HUDEP-2 (cell line): ENCODE measurements around the gene SLC25A41.
"Not testable (repeated sequence)": the region's sequence is repeated elsewhere in the genome, so short reads cannot be mapped to it uniquely, and the experiment has no call there.

Experiments
- DNase-seq, 76 experiments: peaks; one replicate each; lab custom pipeline; 2025; ENCODE audit not compliant: unreplicated experiment in 76 of 76; lab: John Stamatoyannopoulos, UW

SLC25A41 gene

DNA sequence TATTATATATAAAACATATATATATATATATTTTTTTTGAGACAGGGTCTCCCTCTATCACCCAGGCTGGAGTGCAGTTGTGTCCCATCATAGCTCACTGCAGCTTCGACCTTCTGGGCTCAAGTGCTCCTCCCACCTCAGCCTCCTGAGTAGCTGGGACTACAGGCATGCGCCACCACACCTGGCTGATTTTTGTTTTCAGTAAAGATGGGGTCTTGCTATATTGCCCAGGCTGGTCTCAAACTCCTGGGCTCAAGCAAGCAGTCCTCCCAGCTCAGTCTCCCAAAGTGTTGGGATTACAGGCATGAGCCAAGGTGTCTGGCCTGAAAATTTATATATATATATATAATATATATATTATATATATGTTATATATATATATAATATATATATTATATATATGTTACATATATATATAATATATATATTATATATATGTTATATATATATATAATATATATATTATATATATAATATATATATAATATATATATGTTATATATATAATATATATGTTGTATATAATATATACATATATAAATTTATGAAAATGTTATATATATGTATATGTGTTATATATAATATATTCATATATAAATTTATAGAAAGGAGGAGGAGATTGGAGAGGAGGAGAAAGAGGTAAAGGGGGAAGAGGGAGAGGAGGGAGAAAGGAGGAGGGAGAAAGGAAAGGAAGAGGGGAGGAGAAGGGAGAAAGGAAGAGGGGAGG, 4.7 kb downstream of the SLC25A41 start:
- DNase-seq, result not testable (repeated sequence)

DNA sequence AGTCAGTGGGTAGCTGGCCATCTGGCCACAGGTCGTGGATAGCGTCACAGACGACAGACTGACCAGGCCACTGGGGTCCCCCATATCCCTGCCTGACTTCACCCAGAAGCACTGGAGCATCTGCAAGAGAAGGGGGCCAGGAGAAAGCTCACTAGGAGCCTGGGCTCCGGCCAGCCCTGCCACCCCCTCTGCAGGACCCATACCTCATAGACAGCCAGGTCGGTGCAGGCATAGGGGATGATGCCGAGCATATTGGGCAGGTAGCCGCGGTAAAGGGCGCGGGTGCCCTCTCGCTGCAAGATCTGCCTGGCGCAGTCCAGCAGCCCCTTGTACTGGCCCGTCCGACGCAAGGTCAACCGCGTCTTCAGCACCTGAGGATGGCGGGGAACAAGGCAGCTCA, 6.4 kb downstream of the SLC25A41 start:
- DNase-seq, result no peak

DNA sequence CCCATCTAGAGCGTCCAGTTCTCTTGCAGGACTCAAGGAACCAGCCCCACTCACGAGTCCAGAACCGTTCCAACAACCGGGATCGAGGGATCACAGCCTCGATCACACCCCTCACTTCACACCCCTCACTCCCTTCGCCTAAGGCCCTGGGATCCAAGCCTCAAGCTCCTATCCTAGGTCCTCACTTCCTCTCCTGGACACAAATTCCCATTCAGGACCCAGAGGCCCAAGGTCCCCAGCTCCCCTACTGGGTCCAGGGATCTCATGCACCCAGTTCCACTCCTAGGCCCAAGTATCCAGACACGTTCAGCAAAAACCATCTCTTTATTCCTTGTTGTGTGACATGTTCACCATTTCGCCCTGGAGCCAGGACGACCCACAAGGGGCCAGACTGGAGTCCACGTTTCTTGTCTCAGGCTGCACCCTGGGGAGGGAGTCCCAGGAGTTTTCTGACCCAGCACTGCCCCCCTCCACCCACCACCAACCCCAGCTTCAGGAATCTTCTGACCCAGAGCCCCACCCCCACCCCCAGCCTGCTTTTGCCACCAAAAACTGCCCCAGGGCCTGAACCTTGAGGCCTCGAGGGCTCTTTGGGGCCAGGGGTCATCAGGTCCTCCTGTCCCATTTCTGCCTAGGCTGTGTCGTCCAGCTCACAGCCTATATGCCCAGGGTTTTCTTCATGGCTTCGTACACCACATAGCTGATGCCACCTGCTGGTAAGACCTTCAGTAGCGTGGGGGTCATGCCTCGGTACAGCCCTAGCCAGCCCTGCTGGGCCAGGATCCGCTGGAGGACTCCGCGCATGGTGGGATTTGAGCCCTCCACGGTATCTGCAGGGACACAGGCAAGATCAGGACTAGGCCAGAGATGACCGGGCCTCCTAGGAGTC, 7.6 kb downstream of the SLC25A41 start:
- DNase-seq, result peak in 71 of 76 experiments; percentile 19 to 96 (median 59)

DNA sequence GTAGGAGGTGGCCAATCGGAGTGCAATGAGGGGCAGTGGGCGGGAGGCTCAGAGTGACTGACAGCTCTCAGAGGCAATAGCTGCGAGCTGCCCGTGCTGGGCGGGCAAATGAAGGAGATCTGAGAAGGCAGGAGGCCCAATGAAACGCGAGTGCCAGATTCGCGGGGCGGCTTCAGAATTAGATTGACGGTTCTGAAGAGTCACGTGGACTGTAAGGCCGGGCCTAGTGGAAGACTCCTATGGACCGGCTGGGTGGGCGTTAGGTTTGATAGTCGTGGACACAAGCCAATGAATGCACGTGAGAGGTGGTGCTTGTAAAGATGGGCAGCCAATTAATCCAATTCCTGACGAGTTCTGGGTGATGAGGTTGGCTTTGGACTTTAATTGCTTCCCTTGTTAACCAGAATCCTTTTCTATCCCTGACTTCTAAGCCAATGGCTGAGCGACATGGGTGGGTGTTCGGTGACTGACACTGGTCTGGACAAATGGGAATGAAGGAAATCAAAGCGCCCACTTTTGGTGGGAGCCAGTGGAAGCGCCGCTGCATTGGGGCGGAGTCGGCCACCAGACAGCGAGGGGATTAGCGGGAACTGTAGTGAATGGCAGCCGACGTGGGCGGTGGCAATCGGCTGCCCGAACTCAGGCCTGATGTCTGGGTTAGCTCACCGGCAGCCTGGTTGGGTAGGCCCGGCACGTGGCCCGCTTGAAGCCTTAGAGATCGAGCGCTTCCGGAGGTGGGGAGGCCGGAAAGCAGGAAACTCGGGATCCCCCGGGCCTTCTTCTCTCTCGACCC, 8.4 kb downstream of the SLC25A41 start:
- DNase-seq, result peak; percentile 82 to 100 (median 100)

DNA sequence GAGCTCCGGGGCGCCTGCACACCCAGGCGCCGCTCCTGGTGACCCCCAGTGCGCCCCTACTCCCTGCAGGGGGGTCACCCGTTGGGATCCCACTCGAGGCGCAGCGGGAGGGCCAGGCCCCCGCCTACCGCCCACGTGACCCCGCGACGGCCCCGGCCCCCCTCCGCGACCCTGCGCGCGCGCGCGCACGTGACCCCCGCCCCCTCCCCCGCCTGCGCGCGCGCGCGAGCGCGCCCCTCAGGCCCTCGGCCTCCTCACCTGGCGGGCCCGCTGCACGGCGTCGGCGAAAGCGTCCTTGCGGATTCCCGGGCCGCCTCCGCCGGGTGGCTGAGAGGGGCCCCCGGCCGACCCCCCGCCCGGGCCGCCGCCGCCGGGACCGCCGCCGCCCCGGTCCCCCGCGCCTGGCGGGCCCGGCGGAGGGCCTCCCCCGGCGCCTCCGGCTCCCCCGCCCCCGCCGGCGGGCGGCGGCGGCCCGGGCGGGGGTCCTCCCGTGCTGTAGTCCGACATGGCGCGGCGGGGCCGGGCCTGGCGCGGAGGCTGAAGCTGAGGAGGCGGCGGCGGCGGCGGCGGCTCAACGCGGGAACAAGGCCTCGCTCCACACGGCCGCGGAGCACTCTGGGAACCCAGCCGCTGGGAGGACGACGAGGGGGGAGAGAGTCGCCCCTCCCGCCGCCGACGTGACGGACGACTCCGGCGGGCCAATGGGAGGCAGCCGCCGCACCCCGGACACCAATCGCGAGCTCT, 9.2 kb downstream of the SLC25A41 start, which contains the start of gene KHSRP:
KHSRP (minus strand) TSS at position 617 of the 744 bp plus-strand sequence; CDS start at position 507, 110 bp downstream.
- DNase-seq, result peak in 10 of 76 experiments; percentile 12 to 39 (median 24)

DNA sequence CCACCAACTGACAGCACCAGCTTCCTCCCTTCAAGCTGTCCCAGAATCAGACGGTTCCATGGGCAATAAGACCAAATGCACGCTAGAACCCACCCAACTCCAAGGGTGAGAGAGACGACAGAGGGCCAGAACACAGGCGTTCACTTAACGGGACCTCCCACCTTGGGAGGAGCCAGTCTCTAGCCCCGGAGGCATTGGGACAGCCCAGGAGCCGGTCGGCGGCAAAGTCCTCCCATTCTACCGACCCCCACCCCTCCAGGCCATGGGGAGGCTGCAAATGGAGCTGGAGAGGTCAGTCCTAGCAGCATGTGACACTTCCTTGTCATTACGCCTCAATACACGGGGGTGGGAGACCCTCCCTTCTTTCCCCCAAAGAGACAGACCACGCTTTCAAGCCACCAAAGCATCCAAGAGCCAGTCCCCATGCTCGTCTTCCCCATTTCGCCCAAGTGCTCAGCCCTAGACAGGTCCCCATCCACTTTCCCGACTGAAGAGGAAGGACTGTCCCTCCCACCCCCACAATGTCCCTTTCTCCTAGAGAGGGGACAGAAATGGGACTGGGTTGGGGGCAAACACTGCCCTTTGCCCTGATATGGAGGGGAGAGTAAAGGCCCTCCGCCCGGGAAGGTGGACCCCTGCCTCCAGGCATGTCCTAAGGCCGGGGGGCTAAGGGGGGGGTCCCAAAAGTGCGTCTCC, 9.9 kb downstream of the SLC25A41 start:
- peak in 64 of 76 experiments; percentile 20 to 71 (median 51) for DNase-seq

DNA sequence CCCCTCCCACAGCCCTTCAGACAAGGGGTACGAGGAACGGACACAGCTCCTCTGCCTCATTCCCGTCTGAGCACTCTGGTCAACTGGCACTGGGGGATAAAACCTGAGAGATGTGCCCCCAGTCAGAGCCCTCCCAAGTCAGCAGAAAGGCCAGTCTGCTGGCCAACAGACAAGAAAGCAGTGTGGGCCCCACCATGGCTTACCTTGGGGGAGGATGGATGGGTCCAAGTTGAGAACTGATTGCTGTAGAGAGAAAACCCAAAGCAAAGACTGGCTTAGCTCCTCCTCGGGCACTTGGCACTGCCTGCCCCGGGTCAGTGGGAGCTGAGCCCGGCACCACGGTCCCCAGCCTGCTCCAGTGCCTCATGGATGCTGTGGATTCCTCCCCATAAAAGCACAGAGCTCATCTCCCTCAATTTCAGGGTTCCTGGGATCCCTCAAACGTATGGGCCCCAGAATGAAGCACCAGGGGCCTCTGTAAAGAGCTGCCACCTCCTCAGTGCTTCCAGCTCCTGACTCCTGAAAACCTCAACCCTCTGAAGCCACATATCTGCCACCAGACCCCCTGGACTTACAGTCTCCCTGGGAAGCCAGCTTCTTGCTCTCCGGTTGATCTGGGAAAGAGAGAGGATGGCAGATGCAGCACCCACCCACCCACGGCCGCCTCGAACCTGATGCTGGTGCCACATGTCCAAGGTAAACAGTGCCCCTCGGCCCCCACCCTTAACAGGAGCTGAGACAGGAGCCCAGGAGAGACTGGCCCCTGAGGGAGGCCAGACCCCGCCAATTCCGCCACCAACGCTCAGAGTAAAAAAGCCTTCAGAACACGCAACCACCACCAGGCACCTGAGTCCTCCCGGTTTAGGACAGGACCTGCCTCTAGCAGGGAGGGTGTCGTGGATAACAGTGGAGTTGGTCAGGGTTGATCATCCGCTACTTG, 12.2 kb downstream of the SLC25A41 start:
- no peak for DNase-seq

DNA sequence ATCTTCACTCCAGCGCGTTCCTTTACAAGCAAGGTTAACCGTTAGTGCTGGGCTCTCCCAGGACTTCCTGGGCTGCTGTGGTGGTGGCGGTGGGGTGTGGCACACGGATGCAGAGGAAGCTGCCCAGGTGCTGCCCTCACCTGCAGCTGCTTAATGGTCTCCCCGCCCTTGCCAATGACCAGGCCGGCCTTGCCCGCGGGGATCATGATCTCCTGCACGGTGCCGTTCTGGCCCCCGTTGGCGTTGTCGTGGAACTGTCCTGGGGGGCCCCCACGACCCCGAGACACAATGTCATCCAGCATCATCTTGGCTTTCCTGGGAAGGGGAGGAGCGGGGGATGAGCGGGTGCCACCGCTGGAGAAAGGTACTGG, 15.0 kb downstream of the SLC25A41 start:
- no peak for DNase-seq

DNA sequence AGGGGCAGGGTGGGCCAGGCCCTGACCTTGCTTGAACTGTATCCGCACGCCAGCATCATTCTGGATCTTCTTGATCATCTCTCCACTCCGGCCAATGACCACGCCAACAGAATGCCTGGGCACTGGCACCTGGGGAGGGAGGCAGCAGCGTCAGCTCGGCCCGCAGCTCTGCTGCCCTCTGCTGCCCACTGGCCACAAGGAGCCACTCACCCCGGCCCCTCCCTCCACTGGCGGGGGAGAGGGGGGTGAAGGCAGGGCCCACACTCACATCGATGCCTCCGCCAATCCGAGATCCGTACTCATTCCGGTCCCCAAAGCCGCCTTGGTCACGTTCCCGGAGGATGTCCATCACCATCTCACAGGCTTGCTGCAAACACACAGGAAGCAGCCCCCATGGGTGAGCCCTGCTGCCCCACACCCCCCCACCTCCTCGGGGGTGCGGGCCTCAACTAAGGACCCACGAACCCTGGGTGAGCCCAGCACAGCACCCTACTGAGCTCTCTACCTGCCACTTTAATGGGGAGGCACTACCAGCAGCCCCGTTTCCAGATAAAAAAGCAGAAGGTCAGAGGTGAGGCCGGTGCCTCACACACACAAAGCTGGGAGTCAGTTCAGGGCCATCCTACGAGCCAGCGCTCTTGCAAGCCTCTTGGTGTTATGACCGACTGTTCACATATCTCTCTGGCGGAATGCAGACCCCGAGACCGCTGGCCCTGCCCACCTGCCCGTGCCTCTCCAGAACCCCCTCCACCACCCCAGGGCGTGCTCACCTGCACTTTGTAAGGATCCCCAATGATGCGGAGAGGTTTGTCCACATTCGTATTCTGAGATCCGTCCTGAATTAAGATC, 15.6 kb downstream of the SLC25A41 start:
- DNase-seq, result peak in 1 of 76 experiments; percentile 9

DNA sequence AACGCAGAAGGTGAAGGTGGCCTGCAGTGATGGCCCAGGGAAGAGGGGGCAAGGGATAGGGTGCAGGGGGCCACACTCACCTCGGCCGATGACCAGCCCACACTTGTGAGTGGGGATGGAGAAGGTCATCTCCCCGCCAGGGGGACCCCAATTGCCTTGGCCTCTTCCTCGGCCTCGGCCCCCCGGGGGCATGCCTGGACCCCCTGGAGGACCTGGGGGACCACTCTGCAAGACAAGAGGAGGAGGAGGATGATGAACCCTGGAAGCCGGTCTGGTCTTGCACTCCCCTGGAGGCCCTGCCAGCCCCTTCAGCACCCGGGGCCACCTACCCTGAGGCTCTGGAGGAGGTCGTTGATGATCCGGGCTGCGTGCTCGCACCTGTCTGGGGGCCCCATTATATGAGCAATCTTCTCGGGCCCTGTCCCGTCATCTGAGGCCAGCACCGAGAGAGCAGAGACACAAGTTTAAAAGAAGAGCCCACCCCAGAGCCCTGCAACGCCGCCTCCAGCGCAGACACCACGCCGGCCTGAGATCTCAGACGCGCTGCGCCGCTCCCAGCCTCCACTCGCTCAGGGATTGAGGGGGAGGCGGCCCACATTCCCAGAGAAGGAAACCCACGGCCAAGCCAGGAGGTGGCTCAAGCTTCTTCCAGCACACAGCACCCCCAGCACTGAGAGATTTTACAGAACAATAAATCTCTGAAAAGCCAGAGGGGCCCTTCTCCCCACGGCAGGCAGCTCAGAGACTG, 16.7 kb downstream of the SLC25A41 start:
- no peak for DNase-seq

DNA sequence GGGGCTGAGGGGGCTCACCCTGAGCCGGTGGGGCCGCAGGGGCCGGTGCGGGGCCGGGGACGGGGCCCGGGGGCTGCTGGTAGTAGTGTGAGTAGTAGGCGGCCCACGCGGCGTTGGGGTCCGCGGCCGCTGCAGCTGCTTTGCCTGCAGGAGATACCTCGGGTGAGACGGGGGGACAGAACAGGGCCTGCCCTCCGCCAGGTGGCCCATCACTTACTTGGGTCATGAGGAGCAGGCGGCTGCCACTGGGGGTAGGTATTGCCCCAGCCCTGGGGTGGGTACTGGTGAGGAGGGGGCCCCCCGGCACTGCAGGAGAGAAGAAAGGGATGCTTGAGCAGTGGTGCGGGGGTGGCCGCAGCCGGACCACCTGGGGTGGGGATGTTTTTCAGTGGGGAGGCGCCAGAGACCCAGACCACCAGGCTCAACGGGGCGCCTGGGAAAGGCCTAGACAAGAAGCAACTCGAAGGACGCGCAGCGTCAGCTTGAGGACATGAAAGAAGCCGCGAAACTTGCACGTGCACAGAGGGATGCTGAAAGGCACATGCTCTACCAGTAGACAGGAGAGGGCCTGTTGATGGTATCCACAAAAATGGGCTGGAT, 17.9 kb downstream of the SLC25A41 start:
- DNase-seq, result no peak

DNA sequence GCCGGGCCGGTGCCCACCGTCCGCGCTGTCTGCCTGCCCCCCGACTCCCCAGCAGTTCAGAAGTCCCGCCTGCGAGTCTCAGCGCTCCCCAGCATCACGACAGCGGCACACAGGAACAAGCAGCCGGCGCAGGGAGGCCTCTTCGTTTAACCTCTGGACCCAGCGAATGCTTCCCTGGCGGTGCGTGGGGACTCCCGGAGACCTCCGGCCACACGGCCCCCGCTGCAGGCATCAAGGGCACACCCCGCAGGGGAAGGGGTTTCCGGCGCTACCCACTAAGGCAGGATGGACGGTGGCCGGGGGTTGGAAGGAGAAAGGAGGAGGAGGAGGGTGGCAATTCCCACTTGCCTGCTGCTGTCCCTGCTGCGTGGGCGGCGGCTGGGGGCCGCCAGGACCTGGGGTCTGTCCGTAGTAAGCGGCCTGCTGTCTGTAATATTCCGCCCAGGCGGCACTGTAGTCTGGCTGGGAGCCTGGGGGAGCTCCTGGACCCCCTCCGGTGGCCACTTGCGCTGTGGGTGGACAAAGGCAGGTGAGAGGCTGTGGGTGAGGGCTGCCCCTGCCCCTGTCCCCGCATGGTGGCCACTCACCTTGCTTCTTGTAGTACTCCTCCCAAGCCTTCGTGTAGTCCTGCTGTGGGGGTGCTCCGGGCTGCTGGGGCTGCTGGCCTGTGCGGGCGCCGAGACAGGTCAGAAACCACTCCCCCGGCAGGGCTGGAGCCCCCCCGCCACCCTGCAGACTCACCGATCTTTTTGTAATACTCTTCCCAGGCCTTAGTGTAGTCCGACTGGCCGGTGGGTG, 18.6 kb downstream of the SLC25A41 start:
- no peak for DNase-seq

DNA sequence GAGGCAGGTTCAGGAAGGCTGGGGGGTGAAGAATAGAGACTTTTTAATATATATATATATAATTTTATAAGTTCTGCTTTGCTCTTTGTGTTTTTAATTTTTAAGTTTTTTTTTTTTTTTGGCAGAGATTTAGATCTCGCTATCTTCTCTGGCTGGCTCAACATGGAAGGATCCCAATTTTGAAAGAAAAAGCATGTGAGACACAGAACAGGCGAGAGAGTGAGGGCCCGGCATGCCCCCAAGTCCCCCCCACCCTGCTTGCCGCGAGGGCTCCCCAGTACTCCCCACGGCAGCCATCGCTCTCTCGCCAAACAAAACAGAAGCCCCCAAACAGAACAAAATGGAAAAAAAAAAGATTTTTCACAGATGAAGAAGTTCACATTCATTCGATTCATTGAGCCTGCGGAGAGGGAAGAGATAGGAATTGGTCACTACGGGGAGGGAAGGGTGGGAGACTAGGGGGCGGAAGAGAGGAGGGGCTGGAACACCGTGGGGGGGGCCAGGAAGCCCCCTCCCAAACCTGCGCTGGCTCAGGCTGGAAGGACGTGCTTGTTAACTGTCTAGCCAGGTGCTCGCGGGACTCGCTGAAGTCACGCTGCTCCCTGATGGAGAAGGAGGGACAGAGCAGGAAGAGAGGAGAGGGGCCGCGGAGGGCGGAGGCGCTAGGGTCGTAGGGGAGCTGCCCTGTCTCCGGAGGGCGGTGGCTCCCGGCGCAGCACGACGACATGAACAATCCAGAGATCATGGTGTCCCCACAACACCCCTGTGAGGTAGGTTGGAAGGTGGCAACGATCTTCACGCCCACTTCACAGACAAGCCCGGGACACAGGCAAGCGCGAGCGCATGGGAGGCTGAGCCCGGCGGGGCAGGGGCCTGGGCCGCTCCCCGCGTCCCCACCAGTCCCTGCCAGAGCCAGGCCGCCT, 19.6 kb downstream of the SLC25A41 start:
- DNase-seq, result peak in 1 of 76 experiments; percentile 4

DNA sequence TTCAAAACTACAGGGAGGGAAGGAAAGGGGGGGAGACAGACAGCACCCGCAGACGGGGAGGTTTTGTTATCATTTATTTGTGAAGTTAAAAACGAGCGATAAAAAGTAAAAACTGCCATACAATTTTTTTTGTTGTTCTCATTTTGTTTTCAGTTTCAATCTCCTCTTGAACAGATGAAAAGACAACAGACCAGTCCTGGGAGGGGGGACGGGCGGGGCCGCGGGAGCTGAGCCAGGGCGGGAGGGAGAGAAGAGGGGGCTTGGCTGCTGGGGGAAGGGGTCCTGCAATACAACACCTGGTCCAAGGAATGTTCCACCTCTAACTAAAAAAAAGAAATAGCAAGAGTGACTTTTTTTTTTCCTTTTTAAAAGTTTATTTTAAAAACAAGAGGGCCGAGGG, 20.3 kb downstream of the SLC25A41 start:
- no peak for DNase-seq
